Omental fat pad (tissue), 4 donors: Measurements from ENCODE around the gene LIPC. TPM values are rescaled to one million over a fixed set of nuclear protein-coding genes. Genes with fewer than 3 reads are reported as not detected.
A peak's percentile ranks its signal among the peaks of the same experiment; 100 is the strongest.

Source experiments
- ATAC-seq: fragments of 150-250 bp; one replicate; pipeline ENCODE4 v1.9.1; 2016; ENCODE audit warnings: mild to moderate bottlenecking, moderate library complexity; ENCODE audit not compliant: low FRiP score
- DNase-seq: peaks from one replicate; pipeline ENCODE4 v3.0.0-alpha.2; 2019; ENCODE audit warnings: low spot score
- total RNA-seq, 4 donors: library from RNA; depleted of rRNA; stranded (reverse); fragments of >200 nt; gene quantifications; one replicate each; pipeline ENCODE4 v1.1.0, GENCODE V29; 2016
- TF ChIP-seq, protein P1 (sequence below), 3 donors: fragments of 450-650 bp; IDR thresholded peaks; one replicate each; pipeline ENCODE4 v1.5.1; 2016 to 2017; ENCODE audit warnings: antibody characterized with exemption in 3 of 3, mild to moderate bottlenecking in 3 of 3, moderate library complexity in 2 of 3

LIPC gene
- total RNA-seq, 4 donors from 2014 or later: 0.46 TPM; not detected in 3

- TF ChIP-seq, protein P1, sequence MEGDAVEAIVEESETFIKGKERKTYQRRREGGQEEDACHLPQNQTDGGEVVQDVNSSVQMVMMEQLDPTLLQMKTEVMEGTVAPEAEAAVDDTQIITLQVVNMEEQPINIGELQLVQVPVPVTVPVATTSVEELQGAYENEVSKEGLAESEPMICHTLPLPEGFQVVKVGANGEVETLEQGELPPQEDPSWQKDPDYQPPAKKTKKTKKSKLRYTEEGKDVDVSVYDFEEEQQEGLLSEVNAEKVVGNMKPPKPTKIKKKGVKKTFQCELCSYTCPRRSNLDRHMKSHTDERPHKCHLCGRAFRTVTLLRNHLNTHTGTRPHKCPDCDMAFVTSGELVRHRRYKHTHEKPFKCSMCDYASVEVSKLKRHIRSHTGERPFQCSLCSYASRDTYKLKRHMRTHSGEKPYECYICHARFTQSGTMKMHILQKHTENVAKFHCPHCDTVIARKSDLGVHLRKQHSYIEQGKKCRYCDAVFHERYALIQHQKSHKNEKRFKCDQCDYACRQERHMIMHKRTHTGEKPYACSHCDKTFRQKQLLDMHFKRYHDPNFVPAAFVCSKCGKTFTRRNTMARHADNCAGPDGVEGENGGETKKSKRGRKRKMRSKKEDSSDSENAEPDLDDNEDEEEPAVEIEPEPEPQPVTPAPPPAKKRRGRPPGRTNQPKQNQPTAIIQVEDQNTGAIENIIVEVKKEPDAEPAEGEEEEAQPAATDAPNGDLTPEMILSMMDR (IDR thresholded peaks at IDR 0.05): no peak
- no peak for DNase-seq
- no peak for ATAC-seq
Measured at GRCh38 chr15:58460116-58460790, 28.5 kb downstream of the LIPC start.

DNA sequence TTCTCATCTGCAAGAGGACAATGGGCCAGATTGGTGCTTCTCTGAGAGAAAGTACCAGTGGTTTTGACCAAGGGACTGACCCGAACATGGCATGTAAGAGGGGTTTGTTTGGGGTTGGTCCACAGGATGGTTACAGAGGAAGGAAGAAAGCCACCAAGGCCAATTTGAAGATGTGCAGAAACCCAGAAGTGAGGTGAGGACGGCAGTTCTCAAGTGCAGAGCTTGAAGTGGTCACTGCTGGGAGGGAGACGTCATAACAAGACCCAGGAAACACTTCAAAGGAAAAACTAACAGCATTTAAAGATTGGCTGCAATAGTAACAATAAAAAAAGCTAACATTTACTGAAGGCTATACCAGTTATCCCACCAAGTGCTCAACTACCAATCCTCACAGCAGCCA, 29.1 kb downstream of the LIPC start:
- TF ChIP-seq, protein P1 (IDR thresholded peaks at IDR 0.05): no peak
- DNase-seq: no peak

GRCh38 chr15:58462547-58462946, 30.8 kb downstream of the LIPC start:
- TF ChIP-seq, protein P1 (IDR thresholded peaks at IDR 0.05): no peak
- ATAC-seq (peak; percentile 56), DNase-seq (no peak)

More for the DNA sequence above, 29.1 kb downstream of the LIPC start:
- ATAC-seq: no peak

DNA sequence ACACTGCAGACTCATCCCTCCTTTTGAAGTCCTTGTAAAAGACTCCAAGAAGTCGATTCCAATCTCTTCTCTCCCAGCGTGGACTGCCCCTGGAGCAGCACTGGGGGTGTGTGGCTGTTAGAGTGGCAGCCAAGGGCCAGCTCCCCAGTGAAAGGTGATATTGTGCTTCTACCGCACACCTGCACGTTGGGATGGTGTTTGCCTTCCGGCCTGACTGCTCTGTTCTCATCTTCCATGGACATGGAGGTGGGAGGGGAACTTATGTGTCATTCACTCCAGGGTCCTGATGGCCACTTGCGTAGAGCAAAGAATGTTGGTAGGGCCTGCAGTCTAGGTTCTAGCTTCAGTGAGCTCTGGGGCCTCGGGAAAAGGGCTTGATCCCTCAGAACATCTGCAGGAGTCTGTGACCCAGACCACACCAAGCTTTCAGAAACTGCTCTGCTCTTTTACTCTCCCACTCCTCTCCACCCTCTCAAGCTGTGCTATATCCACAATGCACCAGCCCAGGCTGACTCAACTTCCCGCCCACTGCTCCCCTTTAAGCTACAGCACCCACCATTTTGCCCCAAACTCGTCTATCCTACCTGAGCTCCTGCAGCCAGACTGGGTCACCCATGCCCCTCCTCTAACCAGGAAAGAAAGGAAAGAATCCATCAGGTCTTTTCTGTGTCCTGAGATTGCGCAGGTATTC, 31.3 kb downstream of the LIPC start:
- TF ChIP-seq, protein P1 (IDR thresholded peaks at IDR 0.05): no peak
- ATAC-seq: no peak
- no peak for DNase-seq

- TF ChIP-seq, protein P1 (IDR thresholded peaks at IDR 0.05): no peak
- DNase-seq: no peak
- no peak for ATAC-seq
Measured at GRCh38 chr15:58463815-58464650, 32.2 kb downstream of the LIPC start.

DNA sequence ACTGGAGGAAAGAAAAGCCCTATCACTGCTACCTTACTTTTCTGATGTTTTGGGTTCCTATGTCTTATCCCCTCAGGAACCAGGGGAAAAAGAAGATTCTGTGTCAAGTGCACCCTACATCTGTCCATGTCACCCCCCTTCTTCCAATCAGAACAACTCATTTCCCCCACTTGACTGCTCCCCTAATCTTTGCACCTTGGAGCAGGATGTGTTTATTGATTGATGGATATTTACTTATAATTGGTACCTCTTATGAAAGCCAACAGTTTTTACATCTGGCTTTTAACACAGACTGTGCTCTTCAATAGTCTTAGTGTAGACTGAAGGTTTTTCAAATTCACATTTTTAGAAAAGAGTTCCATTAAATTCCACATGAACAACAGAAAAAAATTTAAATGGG, 33.3 kb downstream of the LIPC start:
- TF ChIP-seq, protein P1 (IDR thresholded peaks at IDR 0.05): no peak
- DNase-seq (no peak), ATAC-seq (no peak)
